ENCODE results near the gene TTYH2. TPM values are rescaled to one million over a fixed set of nuclear protein-coding genes. Genes with fewer than 3 reads are reported as not detected.

Gene TTYH2
- total RNA-seq, 1 donor from 2014 or later = 0.90 TPM

DNA sequence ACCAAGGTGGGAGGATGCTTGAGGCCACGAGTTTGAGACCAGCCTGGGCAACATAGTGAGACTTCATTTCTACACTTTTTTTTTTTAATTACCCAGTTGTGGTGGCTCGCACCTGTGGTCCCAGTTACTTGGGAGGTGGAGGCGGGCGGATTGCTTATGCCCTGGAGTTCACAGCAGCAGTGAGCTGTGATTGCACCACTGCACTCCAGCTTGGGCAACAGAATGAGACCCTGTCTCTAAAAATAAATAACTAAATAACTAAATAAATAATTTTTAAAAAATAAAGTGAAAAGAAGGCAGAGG lies 70.0 kb downstream of the TTYH2 start:
- no peak for DNase-seq (ENCODE audit: low read depth in 2 of 2)

DNA sequence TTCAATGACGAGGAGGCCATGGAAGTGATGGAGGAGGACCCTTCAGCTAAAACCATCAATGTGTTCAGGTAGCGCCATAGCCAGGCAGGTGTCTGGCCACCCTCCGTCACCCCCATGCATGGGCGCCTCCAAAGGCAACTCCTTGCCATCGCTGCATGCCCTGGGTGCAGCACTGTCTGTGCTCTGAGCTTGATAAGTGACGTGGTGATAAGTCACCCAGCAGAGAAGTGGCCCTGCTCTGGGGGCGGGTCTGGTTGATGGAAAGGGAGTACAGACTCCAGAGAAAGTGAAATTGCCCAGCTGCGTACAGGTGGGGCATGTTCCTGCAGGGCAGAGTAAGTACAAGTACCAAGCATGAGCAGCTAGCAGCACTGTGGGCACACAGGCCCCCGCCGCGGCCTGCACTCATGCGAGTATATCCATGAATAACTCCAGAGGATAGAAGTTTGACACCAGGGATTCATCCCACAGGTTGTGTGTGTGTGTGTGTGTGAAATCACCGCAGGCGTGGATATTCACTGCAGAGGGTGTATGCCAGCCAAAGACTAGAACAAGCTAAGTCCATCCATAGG lies 73.7 kb downstream of the TTYH2 start:
- no peak for DNase-seq (ENCODE audit: low read depth in 2 of 2)

DNA sequence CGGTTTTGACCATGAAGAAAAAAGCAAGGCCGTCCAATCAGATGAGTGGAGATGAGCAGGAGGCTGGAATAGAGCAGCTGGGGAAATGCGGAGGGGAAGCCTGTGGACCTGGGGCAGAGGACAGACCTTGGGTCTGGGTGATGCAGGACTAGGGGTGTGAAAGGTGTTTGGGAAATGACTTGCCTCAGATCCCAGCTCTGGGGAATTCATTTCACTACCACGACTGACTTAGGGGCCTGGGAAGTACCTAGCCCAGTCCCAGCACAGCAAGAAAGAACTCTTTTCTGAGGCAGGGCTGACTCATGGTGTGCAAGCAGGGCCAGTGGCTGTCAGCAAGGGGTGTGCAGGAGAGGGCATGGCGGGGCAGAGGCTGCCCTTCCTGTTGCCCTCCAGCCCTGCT lies 75.4 kb downstream of the TTYH2 start:
- DNase-seq (ENCODE audit: low read depth in 2 of 2) = no peak

DNA sequence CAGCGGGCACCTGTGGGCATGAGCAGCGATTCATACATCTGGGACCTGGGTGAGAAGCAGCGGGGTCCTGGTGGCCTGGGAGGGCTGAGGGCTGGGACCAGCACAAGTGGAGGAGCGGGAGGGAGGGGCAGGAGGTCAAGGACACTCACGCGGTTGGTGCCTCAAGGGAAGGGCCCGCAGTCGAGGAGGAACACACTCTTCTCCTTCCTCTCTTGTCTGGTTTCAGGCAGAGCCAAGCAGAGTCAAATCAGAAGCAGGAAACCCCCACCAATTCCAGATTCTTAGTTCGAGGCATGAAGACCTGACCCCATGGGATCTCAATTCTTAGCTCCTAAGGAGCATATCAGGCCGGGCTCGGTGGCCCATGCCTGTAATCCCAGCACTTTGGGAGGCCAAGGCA lies 76.3 kb downstream of the TTYH2 start:
- no peak for DNase-seq (ENCODE audit: low read depth in 2 of 2)

DNA sequence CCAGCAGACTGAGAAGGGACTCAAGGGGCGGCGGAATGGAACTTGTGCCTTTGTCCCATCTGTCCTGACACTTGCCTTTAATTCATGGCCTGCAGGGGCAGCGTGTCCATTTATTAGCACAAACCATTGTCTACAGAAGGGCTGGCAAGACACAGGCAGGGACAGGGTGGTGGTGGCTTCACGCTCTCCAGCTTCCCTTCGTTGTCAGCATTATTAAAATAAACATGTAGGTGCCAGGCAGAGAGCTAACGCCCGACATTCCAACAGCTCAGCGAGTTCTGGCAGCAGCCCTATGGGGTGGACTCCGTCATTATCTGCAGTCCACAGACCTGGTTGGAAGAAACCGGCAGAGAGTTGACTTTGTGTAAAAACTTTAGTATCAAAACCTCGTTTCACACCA lies 77.0 kb downstream of the TTYH2 start:
- no peak for DNase-seq (ENCODE audit: low read depth in 2 of 2)

DNA sequence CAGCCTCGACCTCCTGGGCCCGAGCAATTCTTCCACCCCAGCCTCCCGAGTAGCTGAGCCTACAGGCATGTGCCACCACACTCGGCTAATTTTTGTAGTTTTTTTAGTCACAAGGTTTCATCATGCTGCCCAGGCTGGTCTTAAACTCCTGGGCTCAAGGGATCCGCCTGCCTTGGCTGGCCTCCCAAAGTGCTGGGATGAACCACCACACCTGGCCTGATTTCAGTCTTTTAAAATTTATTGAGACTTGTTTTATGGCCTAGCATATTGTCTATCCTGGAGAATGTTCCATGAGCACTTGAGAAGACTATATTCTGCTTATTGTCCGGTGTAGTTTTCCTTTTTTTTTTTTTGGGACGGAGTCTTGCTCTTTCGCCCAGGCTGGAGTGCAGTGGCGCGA lies 79.1 kb downstream of the TTYH2 start:
- no peak for DNase-seq (ENCODE audit: low read depth in 2 of 2)

DNA sequence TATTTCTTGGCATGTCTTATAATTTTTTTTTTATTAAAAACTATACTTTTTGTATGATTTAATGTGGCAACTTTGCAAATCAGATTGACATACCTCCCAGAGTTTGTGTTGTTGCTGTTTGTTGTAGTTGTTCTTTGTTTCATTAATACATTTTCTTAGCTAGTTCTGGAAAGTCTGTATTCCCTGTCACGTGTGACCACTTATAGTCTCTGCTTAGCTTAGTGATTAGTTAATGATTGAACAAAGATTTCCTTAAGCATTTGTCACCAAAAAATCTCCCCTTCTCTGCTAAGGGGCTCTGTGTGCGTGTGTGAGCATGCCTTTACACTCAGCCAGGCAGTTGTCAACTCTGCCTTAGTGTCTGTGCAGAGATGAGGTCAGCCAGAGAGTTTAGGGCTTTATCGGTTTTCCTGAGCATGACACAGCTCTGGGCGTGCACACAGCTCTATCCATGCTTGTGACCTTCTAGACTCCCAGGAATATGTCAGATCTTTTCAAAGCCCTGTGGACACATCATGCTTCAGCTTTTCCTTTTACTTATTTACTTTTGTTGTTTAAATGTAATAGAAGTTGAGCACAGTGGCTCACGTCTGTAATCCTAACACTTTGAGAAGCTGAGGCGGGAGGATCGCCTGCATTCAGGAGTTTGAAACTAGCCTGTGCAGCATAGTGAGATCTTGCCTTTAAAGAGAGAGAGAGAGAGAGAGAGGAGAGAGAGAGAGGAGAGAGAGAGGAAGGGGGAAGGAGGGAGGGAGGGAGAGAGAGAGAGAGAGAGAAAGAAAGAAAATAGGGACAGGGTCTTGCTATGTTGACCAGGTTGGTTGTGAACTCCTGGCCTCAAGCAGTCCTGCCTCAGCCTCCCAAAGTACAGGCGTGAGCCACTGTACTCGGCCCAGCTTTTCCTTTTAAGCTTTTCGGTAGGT lies 82.5 kb downstream of the TTYH2 start:
- DNase-seq (ENCODE audit: low read depth in 2 of 2) = no peak

DNA sequence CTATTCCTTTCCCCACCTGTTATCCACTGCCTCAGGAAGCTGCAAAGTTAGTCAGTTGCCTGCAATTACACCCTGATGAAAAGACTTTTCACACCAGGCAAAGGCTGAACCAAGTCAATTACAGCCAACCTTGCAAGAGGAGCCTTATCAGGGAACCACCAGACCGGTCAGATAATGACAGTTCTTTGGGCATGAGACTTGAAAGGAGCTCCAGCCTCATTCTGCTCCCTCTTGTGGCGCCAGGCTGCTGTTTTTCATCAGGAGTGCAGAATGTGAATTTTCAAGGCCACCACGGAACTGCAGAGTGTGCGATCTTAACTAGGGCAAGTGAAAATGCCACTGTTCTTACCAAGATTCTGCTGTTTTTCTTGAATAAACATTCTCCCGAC lies 83.2 kb downstream of the TTYH2 start:
- DNase-seq (ENCODE audit: low read depth in 2 of 2) = peak in 1 of 2 donors; percentile 28

DNA sequence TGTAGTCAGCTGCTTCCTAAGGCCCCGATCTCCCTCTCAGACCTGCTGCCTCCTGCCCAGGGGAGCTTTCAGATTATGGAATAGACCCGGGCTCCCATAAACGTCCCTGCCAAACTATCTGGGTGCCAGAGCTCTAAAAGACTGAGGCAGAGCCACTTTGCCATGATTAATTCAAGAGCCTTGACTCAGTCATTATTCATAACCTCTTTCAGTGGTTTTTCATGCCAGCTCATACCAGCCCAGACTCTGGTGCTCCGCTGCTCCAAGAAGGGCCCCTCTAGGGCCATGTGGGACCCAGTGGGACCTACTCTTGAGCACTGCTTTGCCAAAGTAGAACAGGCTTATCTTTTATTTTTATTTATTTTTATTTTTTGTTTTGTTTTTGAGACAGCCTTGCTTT lies 84.6 kb downstream of the TTYH2 start:
- DNase-seq (ENCODE audit: low read depth in 2 of 2) = no peak

DNA sequence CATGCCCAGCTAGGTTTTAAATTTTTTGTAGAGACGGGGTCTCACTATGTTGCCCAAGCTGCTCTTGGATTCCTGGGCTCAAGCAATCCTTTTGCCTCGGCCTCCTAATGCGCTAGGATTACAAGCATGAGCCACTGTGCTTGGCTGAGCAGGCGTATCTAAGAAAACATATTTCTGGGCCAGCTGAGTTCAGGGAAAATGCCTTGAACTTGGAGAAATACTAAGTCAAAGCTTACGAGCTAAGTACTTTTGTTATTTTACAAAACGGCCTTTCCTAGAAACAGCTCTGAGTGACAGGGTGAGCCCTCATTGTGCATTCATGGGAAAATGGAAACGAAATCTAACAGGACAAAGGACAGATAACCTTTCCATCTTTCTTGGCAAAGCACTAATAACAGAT lies 85.4 kb downstream of the TTYH2 start:
- no peak for DNase-seq (ENCODE audit: low read depth in 2 of 2)

DNA sequence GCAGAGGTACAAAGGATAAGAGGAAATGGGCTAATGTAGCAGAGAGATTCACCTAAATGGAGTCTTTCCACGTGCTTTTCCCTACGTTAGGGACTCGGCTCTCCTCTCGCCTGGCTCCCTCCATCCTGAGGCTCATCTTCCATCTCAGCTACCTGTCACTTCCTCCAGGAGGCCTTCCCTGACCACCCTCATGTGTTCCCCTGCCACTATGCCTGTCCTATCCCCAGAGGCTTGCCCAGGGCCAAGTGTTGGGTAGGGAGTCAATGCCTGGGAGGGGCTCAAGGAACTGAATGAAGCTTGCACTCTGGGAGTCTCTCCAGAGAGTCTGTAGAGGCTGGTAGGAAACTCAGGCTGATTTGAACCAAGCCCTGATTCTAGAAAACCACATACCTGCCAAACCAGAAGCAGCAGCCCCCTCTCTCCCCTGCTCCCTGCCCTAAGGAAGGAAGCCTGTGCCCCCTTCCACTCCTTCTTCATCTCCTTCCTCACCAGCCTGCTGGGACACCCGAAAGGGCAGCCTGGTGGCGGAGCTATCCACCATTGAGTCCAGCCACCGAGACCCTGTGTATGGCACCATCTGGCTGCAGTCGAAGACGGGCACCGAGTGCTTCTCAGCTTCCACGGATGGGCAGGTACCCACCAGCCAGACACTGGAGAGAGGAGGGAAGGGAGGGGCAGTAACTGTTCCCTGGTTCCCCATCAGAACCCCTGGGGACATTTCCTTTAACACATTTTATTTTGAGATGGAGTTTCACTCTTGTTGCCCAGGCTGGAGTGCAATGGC lies 86.0 kb downstream of the TTYH2 start:
- DNase-seq (ENCODE audit: low read depth in 2 of 2) = no peak

DNA sequence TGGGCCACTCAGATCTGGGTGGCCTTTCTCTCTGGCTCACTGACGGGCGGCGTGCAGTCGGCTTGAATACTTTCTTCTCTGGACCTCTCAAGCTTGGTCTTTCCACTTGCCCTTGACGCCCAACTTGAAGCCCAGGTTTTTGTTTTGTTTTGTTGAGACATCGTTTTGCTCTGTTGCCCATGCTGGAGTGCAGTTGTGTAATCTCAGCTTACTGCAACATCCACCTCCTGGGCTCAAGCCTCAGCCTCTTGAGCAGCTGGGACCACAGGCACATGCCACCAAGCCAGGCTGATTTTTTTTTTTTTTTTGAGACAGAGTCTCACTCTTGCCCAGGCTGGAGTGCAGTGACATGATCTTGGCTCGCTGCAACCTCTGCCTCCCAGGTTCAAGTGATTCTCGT lies 89.9 kb downstream of the TTYH2 start:
- DNase-seq (ENCODE audit: low read depth in 2 of 2) = no peak

DNA sequence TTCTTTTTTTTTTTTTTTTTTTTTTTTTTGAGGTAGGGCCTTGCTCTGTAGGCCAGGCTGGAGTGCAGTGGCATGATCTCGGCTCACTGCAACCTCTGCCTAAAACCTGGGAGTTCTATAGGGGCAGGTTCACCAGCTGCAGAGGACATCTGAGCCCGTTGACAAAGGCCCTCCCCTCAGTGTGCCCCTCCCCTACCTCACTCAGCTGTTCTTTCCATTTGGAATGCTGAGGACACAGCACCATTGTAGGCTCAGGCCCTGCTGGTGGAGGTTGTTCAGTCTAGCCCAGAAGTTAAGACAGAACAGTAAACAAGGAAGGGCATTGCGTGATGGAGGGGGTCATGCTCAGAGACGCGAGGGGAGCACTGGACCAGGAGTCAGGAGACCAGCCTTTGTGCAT lies 90.8 kb downstream of the TTYH2 start:
- DNase-seq (ENCODE audit: low read depth in 2 of 2) = no peak

DNA sequence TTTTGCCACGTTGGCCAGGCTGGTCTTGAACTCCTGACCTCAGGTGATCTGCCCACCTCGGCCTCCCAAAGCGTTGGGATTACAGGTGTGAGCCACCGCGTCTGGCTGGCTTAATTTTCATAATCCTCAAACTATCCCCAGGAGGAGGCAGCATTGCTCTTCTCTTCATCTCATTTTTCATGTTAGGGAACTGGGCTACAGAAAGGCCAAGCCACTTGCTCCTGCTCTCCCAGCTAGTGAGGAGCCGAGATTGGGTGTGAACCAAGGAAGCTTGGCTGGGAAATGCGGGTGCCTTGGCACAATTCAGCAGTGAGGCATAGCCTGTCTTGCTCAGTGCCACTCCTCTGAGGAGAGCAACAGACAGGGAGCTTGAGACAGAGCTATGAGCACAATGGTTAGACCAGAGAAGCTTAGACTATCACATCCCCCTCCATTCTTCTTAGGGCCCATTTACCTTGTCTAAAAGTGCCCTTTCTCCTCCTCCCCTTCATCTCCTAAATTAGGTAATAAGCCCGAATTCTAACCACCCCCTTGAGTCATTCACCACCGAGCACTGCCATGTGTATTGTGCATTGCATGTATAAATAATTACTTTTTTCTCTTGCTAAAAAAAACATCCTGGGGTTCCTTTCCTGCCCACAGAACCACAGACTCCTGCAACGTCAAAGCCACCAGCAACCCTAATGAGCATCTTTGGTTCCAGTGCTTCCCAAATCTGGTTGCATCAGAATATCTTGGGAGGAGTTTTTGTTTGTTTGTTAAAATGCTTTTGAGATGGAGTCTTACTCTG lies 92.7 kb downstream of the TTYH2 start:
- peak in 1 of 2 donors; percentile 16 for DNase-seq (ENCODE audit: low read depth in 2 of 2)

DNA sequence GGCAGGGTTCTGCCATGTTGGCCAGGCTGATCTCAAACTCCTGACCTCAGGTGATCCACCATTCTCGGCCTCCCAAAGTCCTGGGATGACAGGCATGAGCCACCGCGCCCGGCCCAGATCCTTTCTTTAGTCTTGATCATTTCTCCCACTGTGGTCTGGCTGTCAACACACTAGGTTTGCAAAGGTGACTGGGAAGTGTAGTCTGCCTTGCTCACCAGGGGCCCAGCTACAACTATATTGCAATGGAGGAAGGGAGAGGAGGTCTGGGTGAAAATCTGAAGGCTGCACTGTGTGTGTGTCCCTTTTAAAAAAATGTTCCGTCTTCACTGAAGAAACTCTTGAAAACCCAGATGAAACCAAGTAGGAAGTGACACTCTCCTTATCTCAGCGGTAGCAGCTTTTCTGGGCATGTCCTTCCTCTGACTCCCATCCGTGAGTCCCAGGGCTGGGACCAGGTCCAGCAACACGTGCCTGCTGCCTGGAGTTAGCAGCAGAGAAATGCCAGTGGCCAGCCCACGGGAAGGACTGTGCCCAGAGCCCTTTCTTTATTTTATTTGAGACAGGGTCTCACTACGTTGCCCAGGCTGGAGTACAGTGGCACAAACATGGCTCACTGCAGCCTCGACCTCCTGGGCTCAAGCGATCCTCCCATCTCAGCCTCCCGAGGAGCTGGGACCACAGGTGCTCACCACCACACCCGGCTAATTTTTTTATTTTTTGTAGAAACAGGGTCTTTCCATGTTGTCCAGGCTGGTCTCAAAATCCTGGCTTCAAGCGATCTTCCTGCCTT lies 94.8 kb downstream of the TTYH2 start:
- peak in 1 of 2 donors; percentile 60 for DNase-seq (ENCODE audit: low read depth in 2 of 2)

DNA sequence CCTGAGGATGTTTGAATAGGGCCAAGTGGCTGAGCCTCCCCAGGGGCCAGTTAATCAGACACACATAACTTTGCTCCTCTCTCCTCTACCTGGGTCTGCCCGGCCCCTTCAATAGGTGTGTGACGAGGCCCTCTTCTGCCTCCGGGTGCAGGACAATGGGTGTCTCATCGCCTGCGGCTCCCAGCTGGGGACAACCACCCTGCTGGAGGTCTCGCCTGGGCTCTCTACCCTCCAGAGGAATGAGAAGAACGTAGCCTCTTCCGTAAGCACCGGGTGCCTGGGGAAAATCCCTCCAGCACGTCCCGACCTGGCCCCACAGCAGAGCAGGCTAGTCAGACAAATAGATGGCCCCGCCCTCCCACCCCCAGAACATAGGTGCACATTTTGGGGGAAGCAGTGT lies 96.5 kb downstream of the TTYH2 start:
- DNase-seq (ENCODE audit: low read depth in 2 of 2) = no peak

Other genes starting within 250 kb of the TTYH2 start
- 1,518 and 2,766 TPM in 2 replicates for gene RPL38, start 9.9 kb upstream of the TTYH2 start, total RNA-seq
- 0.13 TPM in 1 of 2 replicates, not detected in the other for gene DNAI2, start 60.7 kb downstream of the TTYH2 start, total RNA-seq
- 1.5 and 1.8 TPM in 2 replicates for gene KIF19, start 112.7 kb downstream of the TTYH2 start, total RNA-seq
- not detected in 2 replicates for gene BTBD17, start 148.3 kb downstream of the TTYH2 start, total RNA-seq
- gene GPR142, start 153.9 kb downstream of the TTYH2 start, total RNA-seq = 0.13 TPM in 1 of 2 replicates, not detected in the other
- 2.3 and 10.0 TPM in 2 replicates for gene GPRC5C, start 218.5 kb downstream of the TTYH2 start, total RNA-seq

Data from dermis microvascular lymphatic vessel endothelial cell (primary cell).